ENCODE results near the gene WWC2.

Gene WWC2

DNA sequence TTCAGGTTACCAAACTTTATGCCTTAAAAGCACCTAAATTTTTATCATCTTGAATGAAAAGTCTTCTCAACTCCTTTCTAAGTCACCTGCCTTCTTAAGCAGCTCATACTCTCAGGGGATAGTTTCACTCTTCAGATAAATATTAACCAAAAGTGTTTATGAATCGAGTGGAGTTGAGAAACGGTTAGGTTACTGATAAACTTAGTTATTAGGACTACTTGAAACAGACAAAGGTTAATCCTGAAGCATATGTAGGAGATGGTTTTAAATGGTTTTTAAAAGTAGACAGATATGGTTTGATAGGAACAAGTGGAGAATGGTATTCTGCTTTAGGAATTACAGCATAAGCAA lies 188.2 kb downstream of the WWC2 start:
- TF ChIP-seq MAX (IDR thresholded peaks at IDR 0.05): no peak
- no peak for TF ChIP-seq ZBTB7A (IDR thresholded peaks at IDR 0.05; ENCODE audit: low read depth)
- no peak for TF ChIP-seq REST (IDR thresholded peaks at IDR 0.05; ENCODE audit: low read depth)
- TF ChIP-seq FOXM1 (IDR thresholded peaks at IDR 0.05; ENCODE audit: borderline replicate concordance, low read depth): no peak
- no peak for TF ChIP-seq EP300 (IDR thresholded peaks at IDR 0.05; ENCODE audit: borderline replicate concordance)
- TF ChIP-seq CEBPB (IDR thresholded peaks at IDR 0.05): no peak
- TF ChIP-seq TEAD4 (IDR thresholded peaks at IDR 0.05): no peak
- TF ChIP-seq USF1 (IDR thresholded peaks at IDR 0.05): no peak

- TF ChIP-seq ZBTB7A (IDR thresholded peaks at IDR 0.05; ENCODE audit: low read depth): no peak
- TF ChIP-seq TCF12 (IDR thresholded peaks at IDR 0.05; ENCODE audit: low read depth): no peak
- TF ChIP-seq FOXM1 (IDR thresholded peaks at IDR 0.05; ENCODE audit: borderline replicate concordance, low read depth): no peak
- no peak for TF ChIP-seq USF1 (IDR thresholded peaks at IDR 0.05)
- TF ChIP-seq TAF1 (IDR thresholded peaks at IDR 0.05; ENCODE audit: low read depth): no peak
- TF ChIP-seq CREB1 (IDR thresholded peaks at IDR 0.05; ENCODE audit: low read depth): no peak
- no peak for TF ChIP-seq MAX (IDR thresholded peaks at IDR 0.05)
- TF ChIP-seq EGR1 (IDR thresholded peaks at IDR 0.05): no peak
- no peak for TF ChIP-seq YY1 (IDR thresholded peaks at IDR 0.05; ENCODE audit: low read depth)
- no peak for TF ChIP-seq TEAD4 (IDR thresholded peaks at IDR 0.05)
- TF ChIP-seq REST (IDR thresholded peaks at IDR 0.05; ENCODE audit: low read depth): no peak
These were observed 188.6 kb downstream of the WWC2 start for GRCh38 chr4:183287677-183288076.

DNA sequence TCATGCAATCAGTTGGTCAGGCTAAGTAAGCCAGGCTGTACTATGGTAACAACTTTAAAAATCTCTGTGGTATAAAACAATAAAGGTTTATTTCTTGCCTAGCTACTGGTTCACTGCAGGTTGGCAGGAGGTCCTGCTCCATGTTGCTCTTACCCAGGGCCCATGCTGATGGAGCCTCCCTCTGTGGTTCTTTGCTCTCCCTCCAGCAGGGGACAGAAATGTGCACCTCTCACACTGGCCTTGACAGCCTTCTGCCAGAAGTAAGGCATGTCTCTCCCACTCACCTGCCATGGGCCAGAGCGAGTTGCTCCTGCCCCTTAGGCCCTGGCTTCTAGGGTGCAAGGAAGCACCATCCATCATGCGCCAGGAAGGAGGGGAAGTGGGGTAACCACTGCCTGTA lies 189.9 kb downstream of the WWC2 start:
- TF ChIP-seq CEBPB (IDR thresholded peaks at IDR 0.05) (no peak), EP300 (IDR thresholded peaks at IDR 0.05; ENCODE audit: borderline replicate concordance) (no peak), CREB1 (IDR thresholded peaks at IDR 0.05; ENCODE audit: low read depth) (no peak), REST (IDR thresholded peaks at IDR 0.05; ENCODE audit: low read depth) (no peak), FOXM1 (IDR thresholded peaks at IDR 0.05; ENCODE audit: borderline replicate concordance, low read depth) (no peak)

GRCh38 chr4:183289688-183290087 lies 190.6 kb downstream of the WWC2 start:
- TF ChIP-seq CREB1 (IDR thresholded peaks at IDR 0.05; ENCODE audit: low read depth) (no peak), ZBTB7A (IDR thresholded peaks at IDR 0.05; ENCODE audit: low read depth) (no peak), YY1 (IDR thresholded peaks at IDR 0.05; ENCODE audit: low read depth) (no peak), CEBPB (IDR thresholded peaks at IDR 0.05) (no peak), TEAD4 (IDR thresholded peaks at IDR 0.05) (no peak)

- TF ChIP-seq REST (IDR thresholded peaks at IDR 0.05; ENCODE audit: low read depth) (no peak), CEBPB (IDR thresholded peaks at IDR 0.05) (0 out of 2 replicates have a peak, but pooled peaks have one; percentile 12), YY1 (IDR thresholded peaks at IDR 0.05; ENCODE audit: low read depth) (no peak), EGR1 (IDR thresholded peaks at IDR 0.05) (no peak), EP300 (IDR thresholded peaks at IDR 0.05; ENCODE audit: borderline replicate concordance) (peak; percentile 27; the same call in 1 of the 2 replicates), NFIC (IDR thresholded peaks at IDR 0.05) (no peak), TCF12 (IDR thresholded peaks at IDR 0.05; ENCODE audit: low read depth) (peak; percentile 84)
These were observed 192.0 kb downstream of the WWC2 start for GRCh38 chr4:183291070-183291469.

All from Ishikawa (cell line).